GM18907 (cell line): Measurements from ENCODE around the gene EBF3.

Source experiments
- ATAC-seq: cut with Tn5 transposase; IDR thresholded peaks from one replicate; pipeline ENCODE4 v1.9.1; 2021; ENCODE audit warnings: mild to moderate bottlenecking, moderate library complexity; ENCODE audit not compliant: unreplicated experiment

EBF3 gene

GRCh38 chr10:129960481-129961156 is 3.5 kb downstream of the EBF3 start:
- ATAC-seq, result no peak

- no peak for ATAC-seq
Measured at GRCh38 chr10:129959544-129960480, 4.3 kb downstream of the EBF3 start.

DNA sequence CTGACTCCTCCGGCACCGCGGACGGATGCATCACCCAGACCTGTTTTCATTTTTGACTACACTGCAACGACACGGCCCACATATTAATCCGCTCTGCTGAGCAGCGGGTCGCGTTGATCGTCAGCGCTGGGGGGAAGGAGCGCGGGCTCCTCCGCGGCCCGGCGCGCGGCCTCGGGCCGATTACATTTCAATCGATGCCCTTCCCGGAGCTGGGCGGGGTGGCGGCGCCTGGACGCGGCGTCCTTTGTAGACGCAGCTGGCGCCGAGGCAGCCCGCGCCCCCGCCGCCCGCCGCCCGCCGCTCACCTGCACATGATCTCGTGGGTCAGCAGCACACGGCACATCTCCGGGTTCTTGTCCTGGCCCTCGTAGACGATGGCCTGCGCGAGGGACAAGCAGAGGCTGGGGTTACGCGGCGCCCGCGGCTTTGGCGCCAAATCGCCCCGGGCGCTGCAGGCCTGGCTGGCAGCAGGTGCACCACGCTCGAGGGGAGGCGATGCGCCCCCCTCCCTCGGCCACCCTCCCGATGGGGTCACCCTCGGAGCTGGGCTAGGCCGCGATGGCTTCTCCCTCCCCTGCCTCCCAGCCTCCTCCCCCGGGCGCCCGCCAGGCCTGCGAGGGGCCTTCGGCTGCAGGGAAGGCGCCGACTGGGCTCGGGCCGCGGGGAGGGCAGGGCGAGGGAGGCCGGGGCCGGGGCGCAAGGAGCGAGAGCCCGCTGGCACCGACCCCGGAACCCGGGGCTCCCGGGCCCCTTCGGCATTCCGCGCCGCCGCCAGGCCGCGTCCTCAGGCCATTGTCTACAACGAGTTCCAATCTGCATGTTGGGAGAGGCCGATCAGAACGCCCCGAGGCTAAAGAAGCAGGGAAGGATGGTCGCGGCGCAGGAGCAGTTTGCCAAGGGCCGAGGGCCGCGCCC is 5.2 kb downstream of the EBF3 start:
- no peak for ATAC-seq

- no peak for ATAC-seq
Measured at GRCh38 chr10:129958148-129958628, 5.9 kb downstream of the EBF3 start.

GRCh38 chr10:129956876-129957673 is 7.0 kb downstream of the EBF3 start:
- ATAC-seq, result no peak

- no peak for ATAC-seq
Measured at GRCh38 chr10:129956286-129956670, 7.8 kb downstream of the EBF3 start.

DNA sequence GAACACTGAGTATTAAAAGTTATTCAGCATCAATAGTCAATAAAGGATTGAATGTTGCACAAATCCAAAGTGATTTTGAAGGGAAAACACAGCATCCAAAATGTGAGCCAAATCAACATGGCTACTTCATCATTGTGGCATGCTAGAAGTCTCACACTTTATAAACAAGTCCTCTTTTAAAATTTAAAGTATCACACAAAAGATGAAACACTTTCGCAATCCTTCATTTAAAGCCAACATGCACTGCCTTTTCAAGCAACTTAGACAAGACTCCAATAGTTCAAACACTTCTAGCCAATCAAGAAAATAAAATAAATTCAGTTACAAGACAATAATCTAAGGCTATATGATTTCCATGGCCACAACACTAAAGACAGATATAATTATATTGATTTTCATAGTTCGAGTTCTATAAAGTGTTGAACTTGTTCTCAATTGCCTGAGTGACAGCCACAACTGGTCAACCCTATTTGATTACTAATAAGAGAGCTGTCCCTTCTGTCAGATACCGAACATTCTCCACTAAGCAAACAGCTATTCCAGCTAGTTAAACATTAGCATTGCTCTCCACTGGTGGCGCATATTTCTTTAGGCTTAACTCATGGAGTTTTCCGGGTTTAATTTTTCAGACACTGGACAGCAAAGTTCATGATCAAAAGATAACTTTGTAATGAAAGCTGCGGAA is 8.3 kb downstream of the EBF3 start:
- ATAC-seq, result no peak

DNA sequence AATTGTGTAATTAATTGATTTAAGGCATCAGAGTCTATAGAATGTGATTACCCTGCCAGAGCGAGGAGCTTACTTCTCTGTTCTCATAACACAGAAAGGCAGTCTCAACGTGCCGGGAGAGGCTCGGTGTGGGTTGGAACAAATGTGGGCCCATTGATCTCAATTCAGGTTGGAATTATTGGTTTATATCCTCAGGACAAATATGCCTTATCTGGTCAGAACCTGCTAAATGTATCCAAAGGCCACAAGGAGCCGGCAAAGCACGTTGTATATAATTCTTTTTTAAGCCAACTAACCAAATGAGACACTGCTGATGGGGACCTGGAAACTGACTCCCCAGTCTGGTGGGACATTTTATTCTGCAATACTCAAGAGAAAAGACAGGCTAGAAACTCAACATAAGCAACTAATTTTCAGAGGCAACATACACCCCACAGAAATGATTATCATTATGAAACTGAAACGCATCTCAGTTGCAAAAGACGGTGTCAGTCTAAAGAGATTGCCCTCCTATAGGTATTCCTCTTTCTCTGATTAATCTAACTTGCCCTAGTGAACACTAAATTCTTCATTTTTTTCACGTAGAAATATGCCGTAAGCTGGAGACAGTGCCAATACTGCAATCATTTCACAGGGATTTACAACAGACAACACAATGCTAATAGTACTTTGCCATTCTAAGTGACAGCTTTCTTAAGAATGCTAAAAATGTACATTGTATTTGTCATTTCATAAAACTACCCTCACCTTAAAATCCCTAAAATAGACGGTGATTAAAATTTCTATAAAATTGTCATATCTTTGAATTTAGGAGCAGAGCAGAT is 9.4 kb downstream of the EBF3 start:
- no peak for ATAC-seq

- ATAC-seq, result no peak
Measured at GRCh38 chr10:129953119-129954051, 10.7 kb downstream of the EBF3 start.

DNA sequence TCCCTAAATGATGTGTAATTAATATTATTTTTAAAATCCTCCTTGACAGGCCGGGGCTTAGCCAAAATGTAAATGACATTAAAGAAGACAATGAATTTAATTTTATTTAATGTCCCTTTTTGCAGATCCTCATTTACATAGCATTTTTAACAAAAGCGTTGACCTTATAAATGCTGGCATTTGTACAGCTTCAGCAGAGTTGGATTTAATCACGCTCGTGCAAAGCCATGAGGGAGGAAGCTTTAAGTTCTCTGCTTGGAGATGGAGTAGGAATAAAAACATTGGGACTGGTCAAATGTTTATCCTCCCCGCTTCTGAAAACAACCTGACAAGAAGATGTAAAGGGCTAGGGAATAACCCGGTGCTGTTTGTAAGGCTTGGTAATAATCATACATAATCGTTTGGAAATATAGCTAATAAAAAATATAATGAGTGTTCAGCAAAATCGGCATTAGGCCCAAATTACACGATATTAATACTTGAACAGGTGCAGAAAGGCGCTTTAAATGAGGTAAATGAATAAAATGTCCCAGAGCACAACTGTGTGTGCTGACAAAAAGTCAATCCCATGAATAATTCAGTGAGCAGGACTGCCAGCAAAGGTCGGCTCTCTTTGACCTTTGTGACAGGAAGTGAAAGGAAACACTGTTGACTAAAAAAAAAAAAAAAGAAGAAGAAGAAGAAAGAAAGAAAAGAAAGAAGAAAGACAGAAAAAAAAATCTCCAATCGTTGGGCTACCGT is 11.5 kb downstream of the EBF3 start:
- no peak for ATAC-seq

GRCh38 chr10:129951970-129952265 is 12.2 kb downstream of the EBF3 start:
- ATAC-seq, result no peak

GRCh38 chr10:129951101-129951969 is 12.7 kb downstream of the EBF3 start:
- no peak for ATAC-seq

- no peak for ATAC-seq
Measured at GRCh38 chr10:129950676-129951075, 13.4 kb downstream of the EBF3 start.

DNA sequence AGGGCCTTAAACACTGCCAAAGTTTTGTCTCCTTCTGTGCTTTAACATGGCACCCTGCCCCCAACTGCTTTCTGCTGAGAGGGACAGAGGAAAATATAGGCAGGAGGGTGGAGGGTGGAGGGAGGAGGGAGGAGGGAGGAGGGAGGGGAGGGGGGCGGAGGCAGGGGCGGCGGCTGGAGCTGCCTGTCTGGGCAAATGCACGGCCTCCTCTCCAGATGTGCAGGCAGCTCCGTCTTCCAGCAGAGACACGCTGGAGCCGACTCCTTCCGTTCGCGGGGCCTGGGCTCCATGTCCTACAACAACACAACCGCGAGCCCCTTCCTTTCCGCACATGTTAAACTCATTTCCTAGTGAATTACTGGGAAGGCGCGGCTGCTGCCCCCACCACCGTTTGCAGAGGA is 14.2 kb downstream of the EBF3 start:
- no peak for ATAC-seq

- ATAC-seq, result no peak
Measured at GRCh38 chr10:129949411-129949810, 14.7 kb downstream of the EBF3 start.

- no peak for ATAC-seq
Measured at GRCh38 chr10:129946859-129947258, 17.2 kb downstream of the EBF3 start.
